MCF 10A (cell line): ENCODE results near the gene ACTRT2. TPM values are rescaled to one million over a fixed set of nuclear protein-coding genes. Genes with fewer than 3 reads are reported as not detected.

Source experiments
- BruUV-seq: library from RNA; stranded (reverse); fragments of 400-500 nt; replicated peaks from 2 replicates; lab custom pipeline; 2021; lab: Mats Ljungman, UMichigan
- CTCF ChIA-PET: fragments of 300-600 bp; sonication (Branson Sonifier 250); formaldehyde crosslinking; extraction: SDS; loops from one replicate; lab custom pipeline; 2021; ENCODE audit warnings: antibody characterized with exemption, inconsistent platforms; lab: Yijun Ruan, JAX
- POLR2A ChIA-PET: fragments of 300-600, 350-650 bp; sonication (Branson Sonifier 250); formaldehyde crosslinking; extraction: SDS; loops from one replicate; lab custom pipeline; 2020; ENCODE audit warnings: antibody characterized with exemption, inconsistent platforms; lab: Yijun Ruan, JAX
- DNase-seq: peaks from one replicate; pipeline ENCODE4 v3.0.0-alpha.2; 2018; ENCODE audit not compliant: unreplicated experiment
- H3K27ac Mint-ChIP-seq: one replicate; pipeline ENCODE4 v1.8.0; 2022; ENCODE audit warnings: mild to moderate bottlenecking, low read depth, mixed read lengths; ENCODE audit not compliant: unreplicated experiment
- H3K27me3 Mint-ChIP-seq: one replicate; pipeline ENCODE4 v1.8.0; 2022; ENCODE audit warnings: mixed read lengths; ENCODE audit not compliant: insufficient read depth, unreplicated experiment
- H3K36me3 Mint-ChIP-seq: one replicate; pipeline ENCODE4 v1.8.0; 2022; ENCODE audit warnings: mild to moderate bottlenecking, moderate library complexity, mixed read lengths; ENCODE audit not compliant: insufficient read depth, unreplicated experiment
- H3K4me1 Mint-ChIP-seq: one replicate; pipeline ENCODE4 v1.8.0; 2022; ENCODE audit warnings: mixed read lengths; ENCODE audit not compliant: insufficient read depth, unreplicated experiment
- H3K4me3 Mint-ChIP-seq: one replicate; pipeline ENCODE4 v1.8.0; 2022; ENCODE audit warnings: mild to moderate bottlenecking, moderate library complexity, mixed read lengths; ENCODE audit not compliant: unreplicated experiment
- H3K9me3 Mint-ChIP-seq: one replicate; pipeline ENCODE4 v1.8.0; 2022; ENCODE audit warnings: mixed read lengths; ENCODE audit not compliant: unreplicated experiment
- intact Hi-C: fragments of 100-400 bp; cut with micrococcal nuclease; formaldehyde crosslinking; loops from 2 replicates; pipeline ENCODE4 v1.14.1; 2022
- total RNA-seq: library from RNA; stranded (reverse); gene quantifications from 2 replicates; pipeline ENCODE4 v1.2.3, GENCODE V29; 2022
- TF ChIP-seq, protein P1 (sequence below): fragments of 200-600 bp; IDR thresholded peaks from one replicate; pipeline ENCODE4 v1.8.0; 2022; ENCODE audit warnings: antibody characterized with exemption, mild to moderate bottlenecking; ENCODE audit not compliant: unreplicated experiment

Gene ACTRT2
- total RNA-seq, 1 experiment from 2014 or later, result not detected

DNA sequence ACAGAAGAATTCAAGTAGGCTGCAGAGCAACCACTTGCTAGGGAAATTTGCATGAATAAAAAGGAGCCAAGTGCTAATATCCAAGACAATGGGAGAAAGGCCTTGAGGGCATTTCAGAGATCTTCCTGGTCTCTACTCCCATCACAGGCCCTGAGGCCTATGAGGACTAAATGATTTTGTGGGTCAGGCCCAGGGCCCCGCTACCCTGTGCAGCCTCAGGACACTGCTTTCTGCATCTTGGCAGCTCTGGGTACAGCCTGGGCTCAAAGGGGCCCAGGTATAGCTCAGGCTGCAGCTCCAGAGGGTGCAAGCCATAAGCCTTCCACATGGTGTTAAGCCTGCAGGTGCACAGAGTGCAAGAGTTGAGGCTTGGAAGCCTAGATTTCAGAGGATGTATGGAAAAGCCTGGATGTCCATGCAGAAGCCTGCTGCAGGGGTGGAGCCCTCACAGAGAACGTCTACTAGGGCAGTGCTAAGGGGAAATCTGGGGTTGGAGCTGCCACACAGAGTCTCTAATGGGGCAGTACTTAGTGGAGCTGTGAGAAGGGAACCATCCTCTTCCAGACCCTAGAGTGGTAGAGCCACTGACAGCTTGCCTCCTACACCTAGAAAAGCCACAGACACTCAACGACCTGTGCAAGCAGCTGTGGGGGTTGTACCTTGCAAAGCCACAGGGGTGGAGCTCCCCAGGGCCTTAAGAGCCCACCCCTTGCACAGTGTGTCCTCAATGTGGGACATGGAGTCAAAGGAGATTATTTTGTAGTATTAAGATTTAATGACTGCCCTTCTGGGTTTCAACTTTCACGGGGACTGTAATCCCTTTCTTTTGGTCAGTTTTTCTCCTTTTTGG is 13.7 kb upstream of the ACTRT2 start:
- BruUV-seq, result no TSS peak
- peaks cover 10% of the 10 kb centered on the region for H3K9me3 Mint-ChIP-seq
- ChIA-PET POLR2A (no interaction called here), CTCF (no interaction called here)
- TF ChIP-seq, protein P1, sequence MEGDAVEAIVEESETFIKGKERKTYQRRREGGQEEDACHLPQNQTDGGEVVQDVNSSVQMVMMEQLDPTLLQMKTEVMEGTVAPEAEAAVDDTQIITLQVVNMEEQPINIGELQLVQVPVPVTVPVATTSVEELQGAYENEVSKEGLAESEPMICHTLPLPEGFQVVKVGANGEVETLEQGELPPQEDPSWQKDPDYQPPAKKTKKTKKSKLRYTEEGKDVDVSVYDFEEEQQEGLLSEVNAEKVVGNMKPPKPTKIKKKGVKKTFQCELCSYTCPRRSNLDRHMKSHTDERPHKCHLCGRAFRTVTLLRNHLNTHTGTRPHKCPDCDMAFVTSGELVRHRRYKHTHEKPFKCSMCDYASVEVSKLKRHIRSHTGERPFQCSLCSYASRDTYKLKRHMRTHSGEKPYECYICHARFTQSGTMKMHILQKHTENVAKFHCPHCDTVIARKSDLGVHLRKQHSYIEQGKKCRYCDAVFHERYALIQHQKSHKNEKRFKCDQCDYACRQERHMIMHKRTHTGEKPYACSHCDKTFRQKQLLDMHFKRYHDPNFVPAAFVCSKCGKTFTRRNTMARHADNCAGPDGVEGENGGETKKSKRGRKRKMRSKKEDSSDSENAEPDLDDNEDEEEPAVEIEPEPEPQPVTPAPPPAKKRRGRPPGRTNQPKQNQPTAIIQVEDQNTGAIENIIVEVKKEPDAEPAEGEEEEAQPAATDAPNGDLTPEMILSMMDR, result no peak
- H3K4me1 Mint-ChIP-seq, result no peaks in the 10 kb centered on the region
- no peak overlapping the region for H3K4me3 Mint-ChIP-seq
- no peak overlapping the region for H3K27ac Mint-ChIP-seq
- DNase-seq, result no peak
- H3K36me3 Mint-ChIP-seq, result peaks cover 6% of the 10 kb centered on the region
- H3K27me3 Mint-ChIP-seq, result no peaks in the 10 kb centered on the region
- intact Hi-C loops, result no loop called here

DNA sequence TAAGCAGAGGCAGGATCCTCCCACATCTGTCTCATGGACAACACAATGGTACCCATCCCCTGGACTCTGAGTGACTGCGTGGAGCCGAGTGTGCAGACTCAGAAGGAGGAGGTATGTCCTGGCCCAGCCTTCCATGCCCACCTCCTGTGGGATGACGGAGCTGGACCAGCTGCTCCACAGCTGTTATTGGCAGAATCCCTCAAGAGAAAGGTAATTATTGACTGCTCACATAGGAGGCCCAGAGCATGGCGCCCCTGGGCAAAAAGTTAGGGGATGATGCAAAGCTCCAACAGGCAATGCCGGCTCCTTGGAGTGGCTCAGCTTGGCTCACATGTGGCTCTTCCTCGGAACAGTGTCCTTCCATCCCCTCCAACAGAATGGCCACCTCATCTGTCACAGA is 12.2 kb upstream of the ACTRT2 start:
- ChIA-PET POLR2A (no interaction called here), CTCF (no interaction called here)
- no TSS peak for BruUV-seq
- no peaks in the 10 kb centered on the region for H3K4me1 Mint-ChIP-seq
- no peaks in the 10 kb centered on the region for H3K27me3 Mint-ChIP-seq
- peaks cover 6% of the 10 kb centered on the region for H3K36me3 Mint-ChIP-seq
- intact Hi-C loops, result no loop called here
- TF ChIP-seq, protein P1, result no peak
- no peak overlapping the region for H3K4me3 Mint-ChIP-seq
- H3K27ac Mint-ChIP-seq, result no peak overlapping the region
- no peak for DNase-seq
- peaks cover 18% of the 10 kb centered on the region for H3K9me3 Mint-ChIP-seq

DNA sequence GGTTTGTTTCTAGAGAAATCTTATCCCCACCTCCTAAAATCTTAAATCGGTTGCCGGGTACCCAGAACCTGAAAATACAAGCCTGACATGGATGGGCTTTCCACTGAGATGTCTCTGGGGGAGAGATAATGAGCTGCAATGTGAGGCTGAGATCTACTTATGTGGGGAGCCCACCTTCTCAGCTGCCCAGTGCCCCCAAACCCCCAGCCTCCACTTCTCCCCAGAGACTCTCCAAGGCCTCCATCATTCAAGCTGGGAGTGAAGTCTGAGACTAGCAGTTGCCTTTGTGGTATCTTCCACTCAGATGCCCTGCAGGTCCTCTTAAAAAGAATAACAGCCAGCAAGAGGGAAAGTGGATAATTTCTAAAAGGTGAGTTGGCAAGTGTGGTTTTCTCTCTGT is 11.7 kb upstream of the ACTRT2 start:
- no peak overlapping the region for H3K27ac Mint-ChIP-seq
- no peaks in the 10 kb centered on the region for H3K4me1 Mint-ChIP-seq
- ChIA-PET POLR2A (no interaction called here), CTCF (no interaction called here)
- peaks cover 6% of the 10 kb centered on the region for H3K36me3 Mint-ChIP-seq
- TF ChIP-seq, protein P1, result no peak
- intact Hi-C loops, result no loop called here
- no peaks in the 10 kb centered on the region for H3K27me3 Mint-ChIP-seq
- peaks cover 18% of the 10 kb centered on the region for H3K9me3 Mint-ChIP-seq
- no TSS peak for BruUV-seq
- no peak overlapping the region for H3K4me3 Mint-ChIP-seq
- DNase-seq, result no peak

DNA sequence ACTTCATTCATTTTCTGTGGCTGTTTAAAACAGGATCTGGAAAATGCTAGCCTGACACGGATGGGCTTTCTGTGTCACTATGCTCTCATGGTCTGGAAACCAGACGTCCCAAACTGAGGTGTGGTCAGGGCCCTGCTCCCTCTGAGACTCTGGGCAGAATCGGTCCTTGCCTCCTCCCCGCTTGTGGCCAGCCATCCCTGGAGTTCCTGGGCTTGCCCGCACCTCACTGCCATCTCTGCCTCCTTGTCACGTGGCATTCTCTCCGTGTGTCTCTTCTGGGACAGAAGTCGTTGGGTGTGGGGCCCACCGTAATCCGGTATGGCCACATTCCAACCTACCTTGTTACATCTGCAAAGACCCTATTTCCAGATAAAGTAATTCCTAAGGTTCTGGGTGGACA is 10.1 kb upstream of the ACTRT2 start:
- ChIA-PET CTCF (no interaction called here), POLR2A (no interaction called here)
- Mint-ChIP-seq H3K27me3 (no peaks in the 10 kb centered on the region), H3K27ac (no peak overlapping the region), H3K4me3 (no peak overlapping the region), H3K4me1 (no peaks in the 10 kb centered on the region), H3K36me3 (peaks cover 6% of the 10 kb centered on the region), H3K9me3 (peaks cover 17% of the 10 kb centered on the region)
- BruUV-seq, result no TSS peak
- no peak for DNase-seq
- TF ChIP-seq, protein P1, result no peak
- intact Hi-C loops, result no loop called here
